Thoracic aorta (tissue), 2 donors: ENCODE measurements around the gene HIC1. TPM values are rescaled to one million over a fixed set of nuclear protein-coding genes. Genes with fewer than 3 reads are reported as not detected.
A peak's percentile ranks its signal among the peaks of the same experiment; 100 is the strongest.

ENCODE experiments used
- ATAC-seq: fragments of 150-250 bp; one replicate; pipeline ENCODE4 v1.8.0; 2017; ENCODE audit warnings: low read depth; ENCODE audit not compliant: insufficient number of reproducible peaks, low FRiP score
- DNase-seq: peaks from one replicate; pipeline ENCODE4 v3.0.0-alpha.2; 2020; ENCODE audit warnings: low spot score
- H3K27ac ChIP-seq, 2 donors: fragments of 200-600 bp; sonication (generic); 1 replicate in 1 of 2; 2 replicates in 1 of 2; pipeline ENCODE4 v1.5.1; 2016; ENCODE audit warnings: mild to moderate bottlenecking in 2 of 2, moderate library complexity in 2 of 2
- H3K27me3 ChIP-seq: fragments of 200-600 bp; sonication (generic); replicated peaks from 2 replicates; pipeline ENCODE4 v1.6.0; 2016; ENCODE audit warnings: mild to moderate bottlenecking; ENCODE audit not compliant: insufficient read depth
- H3K36me3 ChIP-seq: fragments of 200-600 bp; sonication (generic); one replicate; pipeline ENCODE4 v1.5.1; 2016
- H3K4me1 ChIP-seq, 2 donors: fragments of 200-600 bp; sonication (generic); 1 replicate in 1 of 2; 2 replicates in 1 of 2; pipeline versions ENCODE4 v1.5.1 to v1.6.0; 2016; ENCODE audit warnings: low read depth in 2 of 2, mild to moderate bottlenecking in 1 of 2; ENCODE audit not compliant: control insufficient read depth in 1 of 2
- H3K4me3 ChIP-seq: fragments of 200-600 bp; sonication (generic); 2 replicates; pipeline ENCODE4 v1.5.1; 2016; ENCODE audit warnings: mild to moderate bottlenecking
- H3K9me3 ChIP-seq: fragments of 200-600 bp; sonication (generic); 2 replicates; pipeline ENCODE4 v1.5.1; 2016
- CTCF ChIP-seq: fragments of 200-600 bp; sonication (generic); IDR thresholded peaks from one replicate; pipeline ENCODE4 v1.5.1; 2019; ENCODE audit warnings: antibody characterized with exemption
- total RNA-seq, 2 donors: library from RNA; depleted of rRNA; stranded (reverse); fragments of >200 nt; gene quantifications; one replicate each; pipeline versions ENCODE4 v1.1.0 to v1.2.3, GENCODE V29; 2016

HIC1 gene
- total RNA-seq, 2 donors from 2014 or later = 38.3 to 53.9 TPM

GRCh38 chr17:2050300-2051060 lies 4.4 kb upstream of the HIC1 start:
- Histone ChIP-seq H3K27ac (no peak overlapping the region), H3K36me3 (no peaks in the 10 kb centered on the region), H3K4me1 (peaks cover 30 to 42% of the 10 kb centered on the region in 2 donors), H3K4me3 (peak overlapping the region; percentile 76), H3K27me3 (no peaks in the 10 kb centered on the region), H3K9me3 (no peaks in the 10 kb centered on the region)
- TF ChIP-seq CTCF = no peak
- peak; percentile 7 for ATAC-seq
- no peak for DNase-seq

GRCh38 chr17:2051061-2051932 lies 3.6 kb upstream of the HIC1 start:
- TF ChIP-seq CTCF = no peak
- ATAC-seq = no peak
- DNase-seq = no peak
- Histone ChIP-seq H3K9me3 (no peaks in the 10 kb centered on the region), H3K27ac (no peak overlapping the region), H3K36me3 (no peaks in the 10 kb centered on the region), H3K4me3 (peak overlapping the region; percentile 76), H3K27me3 (no peaks in the 10 kb centered on the region), H3K4me1 (peaks cover 30 to 45% of the 10 kb centered on the region in 2 donors)

- Histone ChIP-seq H3K36me3 (no peaks in the 10 kb centered on the region), H3K27ac (no peak overlapping the region), H3K9me3 (no peaks in the 10 kb centered on the region), H3K4me3 (no peak overlapping the region), H3K4me1 (peaks cover 30 to 48% of the 10 kb centered on the region in 2 donors), H3K27me3 (no peaks in the 10 kb centered on the region)
- ATAC-seq (no peak), DNase-seq (no peak)
- no peak for TF ChIP-seq CTCF
Measured at GRCh38 chr17:2051933-2052559, 2.9 kb upstream of the HIC1 start.

GRCh38 chr17:2053380-2054261 lies 1.3 kb upstream of the HIC1 start:
- Histone ChIP-seq H3K4me3 (peak overlapping the region; percentile 82), H3K36me3 (no peaks in the 10 kb centered on the region), H3K9me3 (no peaks in the 10 kb centered on the region), H3K27ac (no peak overlapping the region), H3K27me3 (no peaks in the 10 kb centered on the region), H3K4me1 (peaks cover 30 to 46% of the 10 kb centered on the region in 2 donors)
- no peak for ATAC-seq
- DNase-seq = no peak
- TF ChIP-seq CTCF = no peak
